ENCODE results near the gene CCDC6. TPM values are rescaled to one million over a fixed set of nuclear protein-coding genes. Genes with fewer than 3 reads are reported as not detected.
A peak's percentile ranks its signal among the peaks of the same experiment; 100 is the strongest.

Gene CCDC6
- total RNA-seq, 2 experiments from 2014 or later = 9.5 to 25.4 TPM

DNA sequence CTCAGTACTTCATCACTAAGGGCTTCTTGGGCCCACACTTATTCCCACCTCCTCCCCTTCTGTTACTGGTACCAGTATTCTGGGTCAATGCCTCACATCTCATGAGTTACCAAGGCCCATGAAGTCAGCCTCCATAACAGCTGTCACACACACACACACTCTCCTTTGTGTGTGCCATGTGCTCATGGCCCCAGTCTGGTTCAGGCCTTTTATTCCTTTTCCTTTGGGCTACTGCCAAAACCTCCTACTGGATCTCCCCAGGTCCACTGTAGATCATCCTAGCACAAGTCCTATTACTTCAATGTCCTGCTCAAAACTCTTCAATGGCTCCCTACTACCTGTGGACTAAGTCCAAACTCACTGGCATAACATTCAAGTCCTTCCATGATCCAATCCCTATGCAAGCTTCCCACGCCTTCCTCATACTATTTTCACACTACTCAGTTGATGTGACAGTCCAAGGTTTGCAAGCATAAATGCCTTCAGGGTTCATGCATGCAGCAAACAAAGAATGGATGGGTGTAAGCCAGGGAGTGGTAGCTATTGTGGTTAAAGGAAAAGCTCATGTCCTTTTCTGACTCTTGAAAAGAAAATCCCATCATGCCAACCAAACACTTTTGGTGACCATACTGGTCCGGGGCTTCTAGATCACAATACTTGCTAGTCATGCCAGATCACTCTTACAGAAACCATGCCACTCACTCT lies 68.1 kb downstream of the CCDC6 start:
- peaks cover 35% of the 10 kb centered on the region for H3K4me1 ChIP-seq (ENCODE audit: insufficient read depth, low read length, poor library complexity, severe bottlenecking)
- no peaks in the 10 kb centered on the region for H3K9me3 ChIP-seq (ENCODE audit: low read length)
- no peaks in the 10 kb centered on the region for H4K20me1 ChIP-seq (ENCODE audit: insufficient read depth, low read length)
- no peak for DNase-seq (ENCODE audit: low spot score)
- ChIA-PET POLR2A (interaction anchor here (0.7 to 4.1 kb wide), 4 partner anchors 14 to 1653 kb away, joined by 4 to 51 read pairs (median 7); partner anchors contain the start of gene CCDC6), CTCF (ENCODE audit: unreplicated experiment) (no interaction called here)
- no peaks in the 10 kb centered on the region for H3K9me2 ChIP-seq (ENCODE audit: insufficient read depth, low read length)
- no peak overlapping the region for H2AFZ ChIP-seq (ENCODE audit: low read length)
- H3K27ac ChIP-seq (ENCODE audit: low read depth, low read length, poor library complexity, severe bottlenecking) = no peak overlapping the region
- H3K79me2 ChIP-seq (ENCODE audit: insufficient read depth, low read depth, low read length) = no peaks in the 10 kb centered on the region; the same call in 1 of the 2 replicates
- BruUV-seq (replicated peaks) = no TSS peak
- intact Hi-C loops (cut with micrococcal nuclease; ENCODE audit: unreplicated experiment) = no loop called here
- peaks cover 2% of the 10 kb centered on the region for H3K36me3 ChIP-seq (ENCODE audit: insufficient read depth, low read length)
- H3K4me3 ChIP-seq (ENCODE audit: low read depth, low read length, poor library complexity, severe bottlenecking) = no peak overlapping the region
- H3K4me2 ChIP-seq (ENCODE audit: low read length) = no peak overlapping the region
- TF ChIP-seq EZH2phosphoT487 (IDR thresholded peaks at IDR 0.05; ENCODE audit: borderline replicate concordance, low read depth, low read length) = no peak
- TF ChIP-seq, protein P1, sequence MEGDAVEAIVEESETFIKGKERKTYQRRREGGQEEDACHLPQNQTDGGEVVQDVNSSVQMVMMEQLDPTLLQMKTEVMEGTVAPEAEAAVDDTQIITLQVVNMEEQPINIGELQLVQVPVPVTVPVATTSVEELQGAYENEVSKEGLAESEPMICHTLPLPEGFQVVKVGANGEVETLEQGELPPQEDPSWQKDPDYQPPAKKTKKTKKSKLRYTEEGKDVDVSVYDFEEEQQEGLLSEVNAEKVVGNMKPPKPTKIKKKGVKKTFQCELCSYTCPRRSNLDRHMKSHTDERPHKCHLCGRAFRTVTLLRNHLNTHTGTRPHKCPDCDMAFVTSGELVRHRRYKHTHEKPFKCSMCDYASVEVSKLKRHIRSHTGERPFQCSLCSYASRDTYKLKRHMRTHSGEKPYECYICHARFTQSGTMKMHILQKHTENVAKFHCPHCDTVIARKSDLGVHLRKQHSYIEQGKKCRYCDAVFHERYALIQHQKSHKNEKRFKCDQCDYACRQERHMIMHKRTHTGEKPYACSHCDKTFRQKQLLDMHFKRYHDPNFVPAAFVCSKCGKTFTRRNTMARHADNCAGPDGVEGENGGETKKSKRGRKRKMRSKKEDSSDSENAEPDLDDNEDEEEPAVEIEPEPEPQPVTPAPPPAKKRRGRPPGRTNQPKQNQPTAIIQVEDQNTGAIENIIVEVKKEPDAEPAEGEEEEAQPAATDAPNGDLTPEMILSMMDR (conservative IDR thresholded peaks at IDR 0.05; ENCODE audit: low read length) = no peak

DNA sequence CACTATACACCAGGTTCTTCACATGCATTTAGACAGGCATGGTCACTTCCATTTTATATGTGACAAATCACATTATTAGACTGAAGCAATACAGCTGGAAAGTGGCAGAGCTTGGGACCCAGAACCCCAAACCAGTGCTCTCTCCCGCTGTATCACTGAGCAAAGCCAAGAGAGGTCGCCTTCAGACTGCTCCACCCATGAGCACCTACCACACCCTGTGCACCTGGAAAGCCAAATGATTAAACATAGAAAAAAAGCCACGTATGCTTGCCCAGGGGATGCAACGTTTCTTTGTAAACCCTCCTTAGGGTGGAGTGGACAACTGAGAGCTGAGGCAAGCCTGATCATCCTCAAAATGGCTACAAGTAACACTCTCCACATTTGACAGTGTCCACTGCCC lies 72.5 kb downstream of the CCDC6 start:
- Histone ChIP-seq H3K4me1 (ENCODE audit: insufficient read depth, low read length, poor library complexity, severe bottlenecking) (peaks cover 49% of the 10 kb centered on the region), H3K4me2 (ENCODE audit: low read length) (peak overlapping the region; percentile 61), H3K4me3 (ENCODE audit: low read depth, low read length, poor library complexity, severe bottlenecking) (peak overlapping the region; percentile 53), H2AFZ (ENCODE audit: low read length) (no peak overlapping the region), H3K36me3 (ENCODE audit: insufficient read depth, low read length) (peaks cover 38% of the 10 kb centered on the region), H4K20me1 (ENCODE audit: insufficient read depth, low read length) (0 out of 2 replicates have a peak, but pooled peaks cover 3% of the 10 kb centered on the region), H3K27ac (ENCODE audit: low read depth, low read length, poor library complexity, severe bottlenecking) (peak overlapping the region; percentile 92), H3K9me2 (ENCODE audit: insufficient read depth, low read length) (no peaks in the 10 kb centered on the region), H3K9me3 (ENCODE audit: low read length) (no peaks in the 10 kb centered on the region), H3K79me2 (ENCODE audit: insufficient read depth, low read depth, low read length) (no peaks in the 10 kb centered on the region; the same call in 1 of the 2 replicates)
- TF ChIP-seq EZH2phosphoT487 (IDR thresholded peaks at IDR 0.05; ENCODE audit: borderline replicate concordance, low read depth, low read length) = no peak
- TF ChIP-seq, protein P1 (conservative IDR thresholded peaks at IDR 0.05; ENCODE audit: low read length) = peak; percentile 63
- no TSS peak for BruUV-seq (replicated peaks)
- intact Hi-C loops (cut with micrococcal nuclease; ENCODE audit: unreplicated experiment) = loop anchor here (1.0 to 5.0 kb wide), 3 partner anchors 72 to 403 kb away; partner anchors contain the start of gene CCDC6
- POLR2A ChIA-PET = interaction anchor here (0.6 to 1.9 kb wide), 9 partner anchors 8 to 977 kb away, joined by 3 to 6 read pairs (median 5); partner anchors contain the start of gene CCDC6
- peak; percentile 70 for DNase-seq (ENCODE audit: low spot score)
- CTCF ChIA-PET (ENCODE audit: unreplicated experiment) = interaction anchor here (1.6 to 3.1 kb wide), 2 partner anchors 72 to 74 kb away, joined by 5 to 10 read pairs; partner anchors contain the start of gene CCDC6

Data from OCI-LY7 (cell line).